ENCODE data around the gene PIK3CB.
"Not testable (repeated sequence)": the region's sequence is repeated elsewhere in the genome, so short reads cannot be mapped to it uniquely, and the experiment has no call there.

The PIK3CB gene

DNA sequence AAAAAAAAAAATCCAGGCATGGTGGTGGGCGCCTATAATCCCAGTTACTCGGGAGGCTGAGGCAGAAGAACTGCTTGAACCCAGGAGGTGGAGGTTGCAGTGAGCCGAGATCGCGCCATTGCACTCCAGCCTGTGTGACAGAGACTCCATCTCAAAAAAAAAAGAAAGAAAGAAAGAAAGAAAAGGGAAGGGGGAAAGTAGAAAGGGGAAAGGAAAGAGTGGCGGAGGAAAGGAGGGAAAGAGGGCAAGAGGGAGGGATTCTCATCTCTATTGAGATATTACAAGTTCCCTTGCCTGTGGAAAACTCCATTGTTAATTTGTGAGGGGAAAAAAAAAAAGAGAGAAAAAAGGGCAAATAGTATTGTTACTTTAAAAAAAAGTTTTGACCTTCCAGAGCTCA, 32.5 kb downstream of the PIK3CB start:
- DNase-seq, result not testable (repeated sequence)

DNA sequence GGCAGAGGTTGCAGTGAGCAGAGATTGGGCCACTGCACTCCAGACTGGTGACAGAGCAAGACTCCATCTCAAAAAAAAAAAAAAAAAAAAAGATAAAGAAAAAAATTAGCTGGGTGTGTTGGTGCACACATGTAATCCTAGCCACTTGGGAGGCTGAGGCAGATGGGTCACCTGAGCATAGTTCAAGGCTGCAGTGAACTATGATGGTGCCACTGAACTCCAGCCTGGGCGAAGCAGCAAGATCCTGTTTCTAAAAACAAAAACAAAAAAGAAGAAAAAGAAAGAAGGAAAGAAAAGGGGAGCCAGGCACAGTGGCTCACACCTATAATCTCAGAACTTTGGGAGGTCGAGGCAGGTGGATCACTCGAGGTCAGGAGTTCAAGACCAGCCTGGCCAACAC, 32.9 kb downstream of the PIK3CB start:
- no peak for DNase-seq

DNA sequence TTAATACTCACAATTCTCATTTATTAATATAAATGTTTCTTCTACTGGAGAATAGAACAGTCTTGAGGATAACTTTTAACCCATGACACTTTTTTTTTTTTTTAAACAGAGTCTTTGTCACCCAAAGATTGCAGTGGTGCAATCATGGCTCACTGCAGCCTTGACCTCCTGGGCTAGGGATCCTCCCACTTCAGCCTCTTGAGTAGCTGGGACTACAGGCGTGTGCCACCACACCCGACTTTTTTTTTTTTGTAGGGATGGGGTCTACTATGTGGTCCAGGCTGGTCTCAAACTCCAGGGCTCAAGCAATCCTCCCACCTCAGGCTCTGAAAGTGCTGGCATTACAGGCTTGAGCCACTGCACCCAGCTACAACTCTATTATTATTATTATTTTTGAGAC, 34.5 kb downstream of the PIK3CB start:
- DNase-seq, result no peak

DNA sequence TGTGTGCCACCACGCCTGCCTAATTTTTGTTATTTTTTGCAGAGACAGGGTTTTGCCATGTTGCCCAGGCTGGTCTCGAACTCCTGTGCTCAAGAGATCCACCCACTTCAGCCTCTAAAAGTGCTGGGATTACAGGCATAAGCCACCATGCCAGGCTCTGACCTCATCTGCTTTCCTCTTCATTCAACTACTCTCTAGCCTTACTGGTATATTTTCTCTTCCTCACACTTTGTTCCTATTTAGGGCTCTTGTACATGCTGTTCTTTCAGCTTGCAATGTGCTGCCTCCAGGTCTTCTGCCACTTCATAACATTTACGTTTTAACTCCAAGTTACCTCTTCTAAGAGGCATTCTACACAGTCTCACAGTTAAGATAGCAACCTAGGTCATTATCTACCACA, 34.9 kb downstream of the PIK3CB start:
- DNase-seq, result no peak

DNA sequence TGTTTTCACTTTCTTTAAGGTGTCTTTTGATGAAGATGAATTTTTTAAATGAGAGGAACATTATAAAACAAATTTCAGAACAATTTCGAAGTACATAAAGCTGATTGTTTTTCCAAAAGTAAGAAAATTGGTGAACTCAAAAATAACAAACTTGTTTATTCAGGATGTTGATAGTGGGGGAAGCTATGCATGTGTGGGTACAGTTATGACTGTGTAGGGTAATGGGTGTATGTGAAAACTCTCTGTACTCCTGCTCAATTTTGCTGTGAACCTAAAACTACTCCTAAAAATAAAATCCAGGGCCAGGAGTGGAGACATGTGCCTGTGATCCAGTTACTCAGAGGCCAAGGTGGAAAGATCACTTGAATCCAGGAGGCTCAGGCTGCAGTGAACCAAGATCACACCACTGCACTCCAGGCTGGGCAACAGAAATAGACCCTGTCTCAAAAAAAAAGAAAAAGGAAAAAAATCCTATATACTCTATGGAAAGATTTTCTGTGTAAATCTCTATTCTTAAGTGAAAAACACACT, 37.2 kb downstream of the PIK3CB start:
- DNase-seq, result no peak

DNA sequence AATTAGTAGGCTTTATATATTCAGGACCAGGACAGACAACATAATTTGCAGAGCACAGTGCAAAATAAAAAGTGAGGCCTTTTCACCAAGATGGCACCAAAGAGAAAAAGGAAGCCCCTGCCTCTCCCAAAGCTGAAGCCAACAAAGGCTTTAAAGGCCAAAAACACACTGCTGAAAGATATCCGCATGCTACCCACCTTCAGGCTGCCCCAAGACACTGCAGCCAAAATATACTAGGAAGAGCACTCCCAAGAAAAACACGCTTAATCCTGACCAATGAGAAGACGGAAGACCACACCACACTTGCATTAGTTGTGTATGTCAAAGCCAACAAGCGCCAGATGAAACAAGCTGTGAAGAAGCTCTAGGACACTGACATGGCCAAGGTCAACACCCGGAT, 38.0 kb downstream of the PIK3CB start:
- DNase-seq, result no peak

DNA sequence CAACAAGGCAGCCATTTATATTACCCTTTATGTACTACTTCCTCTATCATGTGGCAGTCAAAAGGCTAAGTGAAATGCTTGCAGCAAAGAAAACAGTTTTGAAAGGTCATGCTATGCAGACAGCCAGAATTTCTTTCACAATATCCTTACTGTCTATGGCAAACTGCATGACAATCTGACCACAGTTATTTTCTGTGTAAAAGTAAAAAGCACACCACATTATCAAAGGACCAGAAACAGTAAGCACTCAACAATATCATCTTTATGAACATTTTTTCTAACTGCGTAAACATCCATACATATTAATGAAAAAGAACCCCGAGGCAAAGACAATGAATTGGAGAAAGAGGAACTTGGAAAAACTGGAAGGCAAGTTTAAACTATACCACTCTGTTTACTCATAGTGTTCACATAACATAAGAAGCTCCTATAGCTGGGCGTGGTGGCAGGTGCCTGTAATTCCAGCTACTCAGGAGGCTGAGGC, 47.9 kb downstream of the PIK3CB start:
- no peak for DNase-seq

DNA sequence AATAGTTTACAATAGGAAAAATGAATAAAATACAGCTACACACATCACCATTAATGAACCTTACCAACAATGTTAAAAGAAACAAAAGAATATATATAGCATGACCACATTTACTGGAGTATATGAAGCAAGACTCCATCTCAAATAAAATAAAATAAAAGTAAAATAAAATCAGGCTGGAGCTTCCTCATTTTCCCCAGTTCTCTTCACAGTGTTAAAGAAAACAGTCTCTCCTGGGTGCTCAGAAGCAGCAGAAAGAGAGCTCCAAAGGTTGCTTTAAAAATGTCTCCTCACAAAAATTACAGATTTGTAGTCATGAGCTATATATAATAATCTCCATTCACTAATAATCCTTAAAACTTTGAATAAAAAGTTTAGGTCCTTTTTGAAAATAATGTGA, 48.8 kb downstream of the PIK3CB start:
- DNase-seq, result no peak

DNA sequence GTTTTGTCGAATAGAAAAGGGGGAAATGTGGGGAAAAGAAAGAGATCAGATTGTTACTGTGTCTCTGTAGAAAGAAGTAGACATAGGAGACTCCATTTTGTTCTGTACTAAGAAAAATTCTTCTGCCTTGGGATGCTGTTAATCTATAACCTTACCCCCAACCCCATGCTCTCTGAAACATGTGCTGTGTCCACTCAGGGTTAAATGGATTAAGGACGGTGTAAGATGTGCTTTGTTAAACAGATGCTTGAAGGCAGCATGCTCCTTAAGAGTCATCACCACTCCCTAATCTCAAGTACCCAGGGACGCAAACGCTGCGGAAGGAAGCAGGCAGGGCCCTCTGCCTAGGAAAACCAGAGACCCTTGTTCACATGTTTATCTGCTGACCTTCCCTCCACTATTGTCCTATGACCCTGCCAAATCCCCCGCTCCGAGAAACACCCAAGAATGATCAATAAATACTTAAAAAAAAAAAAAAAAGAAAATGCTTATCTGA, 49.3 kb downstream of the PIK3CB start:
- not testable (repeated sequence) for DNase-seq

DNA sequence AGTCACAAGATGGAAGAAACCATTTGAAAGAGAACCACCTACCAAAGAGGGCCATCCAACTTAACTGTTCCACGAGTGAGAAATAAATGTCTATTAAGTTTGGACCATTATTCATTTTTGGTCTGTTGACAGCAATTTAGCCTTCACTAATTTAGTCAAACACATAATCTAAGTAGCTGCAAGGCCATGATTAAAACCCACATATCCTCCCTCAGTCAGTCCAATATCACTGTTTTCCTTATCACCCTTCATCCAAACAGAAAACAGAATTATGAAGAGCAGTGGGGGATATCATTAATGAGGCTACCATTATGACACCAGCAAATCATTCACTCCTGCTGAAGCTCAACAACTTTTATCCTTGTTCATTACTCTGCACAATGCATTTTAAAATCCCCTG, 52.0 kb downstream of the PIK3CB start:
- no peak for DNase-seq

DNA sequence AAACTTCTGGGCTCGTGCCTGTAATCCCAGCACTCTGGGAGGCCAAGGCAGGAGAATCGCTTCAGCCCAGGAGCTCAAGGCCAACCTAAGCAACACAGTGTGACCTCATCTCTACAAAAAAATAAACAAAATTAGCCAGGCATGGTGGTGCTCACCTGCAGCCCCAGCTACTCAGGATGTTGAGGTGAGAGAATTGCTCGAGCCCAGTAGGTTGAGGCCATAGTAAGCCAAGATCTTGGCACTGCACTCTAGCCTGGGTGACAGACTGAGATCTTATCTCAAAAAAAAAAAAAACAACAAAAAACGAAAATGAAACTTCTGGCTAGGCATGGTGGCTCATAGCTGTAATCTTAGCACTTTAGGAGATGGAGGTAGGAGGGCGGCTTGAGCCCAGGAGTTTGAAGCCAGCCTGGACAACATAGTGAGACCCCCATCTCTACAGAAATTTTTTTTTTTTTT, 53.7 kb downstream of the PIK3CB start:
- DNase-seq, result peak in 1 of 2 experiments; percentile 24

DNA sequence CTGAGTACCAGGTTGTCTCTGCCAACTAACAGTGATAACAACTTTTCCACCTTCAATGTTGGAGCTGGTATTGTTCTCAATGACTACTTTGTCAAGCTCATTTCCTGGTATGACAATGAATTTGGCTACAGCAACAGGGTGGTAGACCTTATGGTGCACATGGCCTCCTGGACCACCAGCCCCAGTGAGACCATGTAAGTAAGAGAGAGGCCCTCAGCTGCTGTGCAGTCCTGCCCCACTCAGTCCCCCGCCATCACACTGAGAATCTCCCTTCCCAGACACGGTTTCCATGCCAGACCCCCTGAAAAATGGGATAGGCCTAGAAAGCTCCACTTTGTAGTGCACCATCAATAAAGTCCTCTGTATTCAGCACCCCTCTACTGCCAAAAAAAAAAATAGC, 56.1 kb downstream of the PIK3CB start:
- no peak for DNase-seq

DNA sequence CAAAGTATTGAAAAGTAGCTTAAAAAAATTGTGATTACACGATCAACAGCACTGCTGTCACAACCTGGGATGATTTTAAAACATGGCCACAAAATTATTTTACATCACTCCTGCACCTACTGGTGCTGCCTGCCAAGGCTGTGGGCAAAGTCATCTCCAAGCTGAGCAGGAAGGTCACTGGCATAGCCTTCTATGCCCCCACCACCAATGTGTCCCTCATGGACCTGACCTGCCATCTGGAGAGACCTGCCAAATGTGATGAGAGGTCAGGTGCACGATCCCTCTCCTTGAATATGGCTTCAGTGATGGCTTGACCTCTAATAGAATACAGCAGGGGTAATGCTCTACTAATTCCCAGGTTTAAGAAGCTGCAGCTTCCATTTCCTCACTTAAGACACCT, 57.8 kb downstream of the PIK3CB start:
- no peak for DNase-seq

DNA sequence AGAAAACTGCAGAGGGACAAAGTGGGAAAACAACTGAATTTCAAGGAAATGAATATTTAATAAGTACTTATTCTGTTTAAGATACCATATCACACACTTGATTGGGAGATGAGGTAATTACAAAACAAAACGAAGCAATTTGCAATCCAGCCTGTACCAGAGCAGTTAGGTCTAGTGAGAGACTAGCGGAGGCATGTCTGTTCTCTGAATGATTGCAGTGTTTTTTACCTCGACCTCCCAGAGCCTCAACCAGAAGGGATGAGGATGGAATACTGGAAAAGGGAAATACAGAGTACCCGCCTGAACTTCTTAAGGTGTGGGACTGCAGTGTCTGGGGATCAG, 59.5 kb downstream of the PIK3CB start:
- DNase-seq, result no peak

DNA sequence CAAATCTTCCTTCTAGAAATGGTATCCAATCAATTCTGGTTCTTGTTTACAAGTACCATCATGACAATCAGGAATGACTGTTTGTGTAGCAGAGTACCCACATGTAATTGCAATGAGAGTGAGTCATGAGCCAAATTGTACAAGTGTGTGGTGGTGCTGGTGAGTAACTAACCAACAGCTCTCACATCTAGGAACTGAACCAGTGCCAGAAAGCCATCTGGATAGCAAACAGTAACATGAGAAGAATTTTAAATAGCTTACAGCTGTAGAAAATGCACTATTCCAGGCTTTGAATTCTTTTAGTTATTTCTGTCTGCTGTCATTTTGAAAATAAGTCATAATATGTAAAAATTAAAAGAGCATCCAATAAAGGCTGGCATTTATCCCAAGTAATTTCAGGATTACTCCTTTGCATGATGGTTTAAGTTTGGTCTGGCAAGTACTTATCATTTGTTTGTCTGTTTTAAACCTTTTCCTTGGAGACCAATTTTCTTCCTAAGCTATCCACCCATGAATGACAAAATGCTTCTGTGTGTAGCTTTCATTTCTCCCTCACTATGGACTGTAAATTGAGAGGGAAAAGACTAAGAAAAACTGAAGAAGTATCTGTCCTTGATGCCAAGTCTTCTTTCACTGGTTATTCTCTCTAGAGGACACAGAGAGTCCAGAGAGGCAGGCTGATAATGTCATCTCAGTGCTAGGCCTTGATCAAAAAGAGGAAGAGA, 60.0 kb downstream of the PIK3CB start:
- DNase-seq, result peak in 1 of 2 experiments; percentile 15

DNA sequence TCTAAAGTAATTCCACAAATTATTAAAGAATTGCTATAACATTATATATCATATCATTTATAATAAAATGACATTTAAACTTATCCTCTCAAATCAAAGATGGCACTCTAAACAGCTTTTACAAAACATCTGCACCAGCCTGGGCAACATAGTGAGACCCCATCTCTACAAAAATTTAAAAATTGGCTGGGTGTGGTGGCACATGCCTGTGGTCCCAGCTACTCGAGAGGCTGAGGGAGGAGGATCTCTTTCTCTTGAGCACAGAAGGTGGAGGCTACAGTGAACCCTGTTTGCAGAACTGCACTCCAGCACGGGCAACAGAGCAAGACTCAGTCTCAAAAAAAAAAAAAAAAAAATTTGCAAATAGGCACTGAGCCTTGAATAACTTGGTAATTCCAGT, 63.1 kb downstream of the PIK3CB start:
- DNase-seq, result no peak

DNA sequence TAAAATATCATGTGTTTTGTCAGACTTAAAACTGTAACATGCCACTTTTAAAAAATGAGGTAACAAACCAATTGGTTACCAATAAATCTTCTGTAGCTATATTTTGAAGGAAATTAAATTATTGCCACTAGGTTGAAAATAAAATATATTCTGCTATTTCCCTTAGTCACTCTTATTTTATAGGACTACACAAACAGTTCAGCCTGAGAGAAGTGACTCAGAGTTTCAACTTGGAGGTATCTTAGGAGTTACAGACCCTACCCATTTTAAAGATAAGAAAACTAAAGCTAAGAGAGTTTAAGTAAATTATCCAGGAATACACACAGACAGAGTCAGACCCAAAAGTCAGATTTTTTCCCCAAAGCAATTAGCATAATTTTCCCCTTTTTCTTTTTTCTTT, 65.1 kb downstream of the PIK3CB start:
- no peak for DNase-seq

DNA sequence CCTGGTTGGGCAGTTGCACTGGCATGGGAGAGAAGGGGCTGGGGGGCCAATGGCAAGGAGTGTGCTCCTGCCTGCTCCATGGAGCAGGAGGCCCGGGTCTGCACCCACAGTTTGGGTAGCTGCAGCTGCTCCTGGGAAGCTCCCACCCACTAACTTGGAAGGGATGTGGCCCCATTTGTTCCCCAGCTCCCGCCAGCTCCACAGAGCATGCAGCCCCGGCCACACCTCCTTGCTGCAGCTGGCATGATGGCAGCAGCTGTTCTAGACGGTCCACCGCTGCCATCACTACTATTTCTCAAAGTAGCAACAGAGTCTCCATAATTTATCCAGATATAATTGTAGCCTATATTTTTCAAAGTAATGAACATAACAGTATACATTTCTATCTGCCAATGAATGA, 65.8 kb downstream of the PIK3CB start:
- no peak for DNase-seq

DNA sequence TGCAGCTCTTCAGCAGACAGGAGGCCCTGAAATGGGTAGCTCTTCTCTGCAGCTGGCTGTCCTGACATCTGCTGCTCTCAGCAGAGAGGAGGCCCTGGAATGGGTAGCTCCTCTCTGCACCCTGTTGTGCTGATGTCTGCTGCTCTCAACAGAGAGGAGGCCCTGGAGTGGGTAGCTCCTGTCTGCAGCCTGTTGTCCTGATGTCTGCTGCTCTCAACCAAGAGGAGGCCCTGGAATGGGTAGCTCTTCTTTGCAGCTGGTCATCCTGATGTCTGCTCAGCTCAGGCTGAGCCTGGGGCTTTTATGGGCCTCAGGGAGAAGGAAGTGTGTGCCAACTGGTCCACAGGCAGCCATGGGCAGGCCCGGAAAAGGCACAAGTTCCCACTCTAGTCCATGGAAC, 66.6 kb downstream of the PIK3CB start:
- no peak for DNase-seq

DNA sequence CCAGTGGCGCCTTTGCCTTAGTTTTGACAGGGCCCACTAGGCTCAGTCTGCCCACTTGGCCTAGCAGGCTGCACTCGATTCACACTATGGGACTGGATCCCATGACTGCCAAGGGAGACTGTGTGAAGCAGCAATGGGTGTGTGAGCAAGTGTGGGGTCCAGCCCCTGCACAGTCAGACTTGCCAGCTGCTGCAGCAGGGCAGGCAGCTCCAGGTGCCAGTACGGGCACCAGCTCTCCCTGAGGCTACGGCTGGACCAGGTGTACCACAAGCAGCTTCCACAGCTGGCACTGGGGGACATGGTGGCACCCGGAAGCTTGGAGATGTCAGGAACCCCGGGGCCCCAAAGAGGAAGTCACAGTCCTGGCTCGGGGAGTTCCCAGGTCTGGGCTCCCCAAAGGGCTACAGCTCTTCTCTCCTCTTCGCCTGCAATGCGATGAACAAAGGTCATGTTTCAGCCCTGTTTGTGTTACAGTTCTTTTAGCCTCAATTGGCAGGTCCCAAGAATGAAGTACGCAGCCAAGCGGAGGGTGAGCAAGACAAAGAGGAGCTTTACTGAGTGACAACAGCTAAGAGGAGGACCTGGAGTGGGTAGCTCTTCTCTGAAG, 67.1 kb downstream of the PIK3CB start:
- DNase-seq, result no peak

DNA sequence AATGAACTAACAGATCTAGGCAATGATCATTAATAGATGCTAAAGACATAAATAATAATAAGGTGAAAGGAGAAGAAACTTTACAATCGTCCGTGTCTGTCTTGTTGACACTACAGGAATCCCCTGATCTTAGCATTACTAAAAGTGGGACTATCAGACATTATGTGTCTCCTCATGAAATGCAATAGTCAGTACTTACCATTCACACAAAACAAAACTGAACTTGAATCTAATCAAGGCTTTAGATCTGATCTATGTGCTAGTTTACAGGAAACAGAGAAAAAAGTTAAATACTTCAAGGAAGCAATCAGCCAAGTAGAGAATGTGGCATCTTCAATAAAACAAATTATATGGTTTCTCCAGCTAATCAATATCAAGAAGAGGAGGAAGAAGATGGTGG, 73.7 kb downstream of the PIK3CB start:
- no peak for DNase-seq

DNA sequence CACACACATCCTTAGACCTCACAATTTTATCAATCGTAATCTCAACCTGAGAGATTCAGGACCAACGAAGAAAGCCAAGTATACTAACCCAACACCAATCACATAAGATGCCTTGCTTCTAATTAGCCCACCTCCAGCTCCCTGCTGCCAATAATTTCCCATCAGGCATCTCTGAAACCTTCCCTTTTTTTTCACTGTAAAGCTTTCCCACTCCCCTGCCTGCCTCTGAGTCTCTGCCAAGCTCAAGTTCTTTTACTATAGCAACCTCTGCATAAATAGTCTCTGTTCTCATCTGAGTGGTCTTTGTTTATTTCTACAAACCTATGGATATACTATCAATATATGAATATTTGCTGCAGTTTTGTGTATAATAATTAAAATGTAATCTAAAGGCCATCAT, 86.5 kb downstream of the PIK3CB start:
- no peak for DNase-seq

DNA sequence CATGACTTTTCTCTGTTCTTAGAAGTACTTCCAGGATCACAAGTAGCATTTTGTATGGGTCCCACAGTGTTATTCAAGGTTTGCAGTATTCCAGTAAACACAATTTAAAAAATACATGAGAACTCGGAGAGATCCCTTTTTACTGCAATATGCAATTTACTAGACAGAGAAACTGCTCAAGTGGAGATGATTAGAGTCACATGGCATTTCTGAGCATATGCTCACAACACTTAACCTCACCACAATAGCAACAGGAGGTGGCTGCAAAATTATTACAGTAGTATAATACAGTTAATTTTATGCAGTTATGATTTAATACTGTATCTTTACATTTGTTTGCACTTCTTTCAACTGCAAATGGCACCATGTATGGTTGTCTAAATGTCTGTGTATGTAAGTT, 87.5 kb downstream of the PIK3CB start:
- DNase-seq, result no peak

DNA sequence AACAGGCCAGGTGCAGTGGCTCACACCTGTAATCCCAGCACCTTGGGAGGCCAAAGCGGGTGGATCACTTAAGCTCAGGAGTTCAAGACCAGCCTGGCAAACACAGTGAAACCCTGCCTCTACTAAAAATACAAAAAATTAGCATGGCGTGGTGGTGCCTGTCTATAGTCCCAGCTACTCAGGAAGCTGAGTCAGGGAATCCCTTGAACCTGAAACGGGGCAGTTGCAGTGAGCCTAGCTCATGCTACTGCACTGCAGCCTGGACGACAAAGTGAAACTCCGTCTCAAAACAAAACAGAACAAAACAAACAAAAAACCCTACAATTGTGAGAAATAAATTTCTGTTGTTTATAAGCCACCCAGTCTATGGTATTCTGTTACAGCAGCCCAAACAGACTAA, 94.7 kb downstream of the PIK3CB start:
- no peak for DNase-seq

DNA sequence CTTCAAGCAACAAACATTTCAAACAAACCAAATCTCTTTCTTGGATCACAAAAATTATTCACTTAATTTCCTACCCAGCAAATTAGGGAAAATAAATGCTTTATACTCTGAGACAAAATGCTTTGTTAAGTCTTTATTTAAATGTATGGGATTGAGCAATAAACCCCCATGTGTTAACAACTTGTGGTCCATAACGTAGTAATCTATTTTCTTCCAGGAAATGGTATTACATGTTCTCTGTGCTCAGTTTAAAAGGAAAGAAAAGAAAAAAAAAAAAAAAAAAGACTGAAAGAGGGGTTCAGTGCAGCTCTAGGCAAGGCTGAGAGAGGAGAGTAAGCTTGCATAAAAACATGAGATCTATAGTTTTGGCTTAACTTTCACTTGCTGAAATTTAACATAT, 102.3 kb downstream of the PIK3CB start:
- DNase-seq, result no peak

All from stimulated activated CD4-positive, alpha-beta T cell treated with anti-CD3 and anti-CD28 coated beads, Interleukin-4, amount 100 ng/mL, for 4 hours (primary cell).